Fibroblast of the aortic adventitia (primary cell): ENCODE data around the gene ARHGAP15. TPM values are rescaled to one million over a fixed set of nuclear protein-coding genes. Genes with fewer than 3 reads are reported as not detected.

Source experiments
- DNase-seq: peaks from one replicate; pipeline ENCODE4 v3.0.0-alpha.2; 2010; ENCODE audit warnings: low read depth
- H3K4me3 ChIP-seq: 2 replicates; pipeline ENCODE4 v1.5.1; 2011; ENCODE audit warnings: low read depth, mild to moderate bottlenecking, control low read depth, low read length, moderate library complexity
- CTCF ChIP-seq: IDR thresholded peaks from 2 replicates; pipeline ENCODE4 v1.5.1; 2011; ENCODE audit warnings: mild to moderate bottlenecking, low read length, control low read depth, inconsistent platforms; ENCODE audit not compliant: insufficient read depth
- total RNA-seq: library from RNA; depleted of rRNA; stranded (reverse); fragments of >200 nt; gene quantifications from 2 replicates; pipeline ENCODE4 v1.2.3, GENCODE V29; 2012; ENCODE audit warnings: low replicate concordance

The ARHGAP15 gene
- total RNA-seq, 1 donor = not detected

DNA sequence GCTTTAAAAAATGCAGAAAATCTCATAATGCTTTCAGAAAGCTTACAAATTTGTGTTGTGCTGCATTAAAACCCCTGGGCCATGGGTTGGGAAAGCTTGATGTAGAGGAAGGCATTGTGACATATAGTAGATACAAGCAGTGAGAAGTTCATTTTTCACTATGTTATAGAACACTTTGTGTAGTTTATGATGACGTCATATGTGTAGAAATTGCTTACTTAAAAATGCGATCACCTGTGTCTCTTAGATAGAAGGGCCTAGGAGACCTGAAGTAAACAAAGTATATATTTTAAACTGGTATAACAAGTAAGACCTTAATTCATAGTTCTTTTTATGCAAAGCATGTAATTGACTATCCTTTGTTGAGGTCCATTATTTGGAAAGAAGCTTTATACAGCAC lies 393.5 kb downstream of the ARHGAP15 start:
- no peak for TF ChIP-seq CTCF
- no peak for DNase-seq
- no peak overlapping the region for H3K4me3 ChIP-seq

DNA sequence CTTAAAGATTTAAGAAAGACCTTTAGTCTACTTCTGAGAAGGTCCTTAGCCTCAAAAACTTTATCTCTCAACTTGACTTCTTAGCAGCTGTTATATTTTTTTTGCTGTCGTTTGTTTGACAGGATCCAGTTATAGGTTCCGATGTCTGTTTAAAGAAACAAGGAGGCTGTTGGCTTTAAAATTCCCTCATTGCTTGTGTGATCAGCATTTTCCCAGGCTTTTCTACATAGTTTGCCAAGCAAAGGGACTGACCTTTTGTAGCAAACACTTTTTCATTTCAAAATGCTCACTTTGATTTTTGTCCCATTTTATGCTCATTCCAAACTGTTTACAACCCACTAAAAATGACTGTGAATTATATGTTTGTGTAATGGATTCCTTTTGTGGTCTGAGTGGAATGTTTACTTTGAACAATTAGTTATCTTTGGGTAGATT lies 394.9 kb downstream of the ARHGAP15 start:
- no peak overlapping the region for H3K4me3 ChIP-seq
- no peak for TF ChIP-seq CTCF
- peak; percentile 46 for DNase-seq

- no peak for TF ChIP-seq CTCF
- H3K4me3 ChIP-seq = no peak overlapping the region
- peak; percentile 27 for DNase-seq
Observed at GRCh38 chr2:143524559-143525401, 395.6 kb downstream of the ARHGAP15 start.

GRCh38 chr2:143525402-143525860 lies 396.2 kb downstream of the ARHGAP15 start:
- no peak overlapping the region for H3K4me3 ChIP-seq
- no peak for TF ChIP-seq CTCF
- DNase-seq = no peak

DNA sequence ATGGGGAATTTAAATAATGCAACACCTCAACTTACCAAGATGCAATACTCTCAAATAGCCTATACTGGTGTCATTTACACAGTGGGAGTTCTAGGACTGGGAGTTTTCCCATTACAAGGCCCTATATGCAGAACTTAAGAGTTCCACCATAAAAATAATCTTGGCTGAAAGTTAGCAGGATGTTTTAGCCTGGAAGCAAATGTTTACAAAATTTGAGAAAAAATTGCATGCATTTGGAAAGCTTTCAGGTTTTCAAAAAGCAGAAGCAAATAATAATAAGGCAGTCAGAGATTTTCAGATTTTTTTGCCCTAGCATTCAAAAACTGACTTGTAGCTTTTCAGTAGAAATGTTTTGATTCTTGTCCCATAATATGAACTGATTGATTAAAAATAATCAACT lies 397.3 kb downstream of the ARHGAP15 start:
- DNase-seq = no peak
- no peak for TF ChIP-seq CTCF

DNA sequence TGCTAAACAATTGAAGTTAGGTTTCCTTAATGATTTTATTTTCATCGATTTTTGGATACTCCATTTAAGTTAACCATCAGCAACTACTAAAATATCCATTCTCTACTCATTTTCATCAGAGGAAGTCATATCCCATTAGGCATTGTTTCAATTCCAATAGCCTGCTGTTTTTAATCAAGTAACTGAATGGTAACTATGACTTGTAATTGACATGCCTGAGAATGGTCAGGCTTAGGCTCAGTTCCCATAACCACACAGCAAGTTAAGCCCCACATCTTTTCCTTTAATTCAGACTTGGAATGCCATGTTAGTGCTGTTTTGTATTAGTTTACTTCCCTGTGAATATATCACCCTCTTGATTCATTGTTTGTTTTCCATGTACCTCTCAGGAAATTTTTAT lies 398.8 kb downstream of the ARHGAP15 start:
- DNase-seq = no peak
- no peak overlapping the region for H3K4me3 ChIP-seq
- TF ChIP-seq CTCF = no peak

More for the DNA sequence above, 397.3 kb downstream of the ARHGAP15 start:
- no peak overlapping the region for H3K4me3 ChIP-seq
